Measurements from ENCODE around the gene OR2V2.

Gene OR2V2

DNA sequence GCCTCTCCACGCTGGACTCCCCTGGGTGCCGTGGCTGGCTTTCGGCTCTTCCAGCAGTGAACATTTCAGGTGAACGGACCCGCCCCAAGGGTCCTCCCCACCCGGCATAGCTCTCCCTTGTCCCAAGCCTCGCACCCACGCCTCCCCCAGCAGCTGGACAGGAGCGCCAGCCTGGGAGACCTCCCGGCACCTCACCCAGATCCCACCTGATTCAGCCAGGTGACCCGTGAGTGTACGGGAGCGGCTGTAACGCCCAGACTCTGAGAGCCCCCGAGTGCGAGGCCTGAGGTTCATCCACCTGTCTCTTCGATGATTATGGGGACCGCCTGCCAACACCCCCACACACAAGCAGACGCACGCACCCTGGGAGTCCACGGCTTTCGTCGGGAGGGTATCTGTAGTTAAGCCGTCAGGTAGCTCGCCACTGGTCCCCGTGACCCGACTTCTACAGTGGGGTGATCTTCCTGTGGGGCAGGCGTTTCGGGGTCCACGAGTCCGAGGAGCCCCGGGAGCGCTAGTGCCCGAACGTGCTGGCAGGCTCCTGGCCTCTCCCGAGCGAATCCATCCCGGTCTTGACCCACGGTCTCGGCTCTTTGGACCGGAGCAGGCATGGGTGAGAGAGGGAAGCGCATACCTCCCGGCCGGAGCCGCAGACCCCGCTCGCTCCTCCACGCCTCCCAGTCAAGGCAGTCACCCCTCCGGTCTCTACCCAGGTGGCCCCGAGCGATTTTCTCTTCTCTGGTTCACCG, 42.8 kb downstream of the OR2V2 start:
- in situ Hi-C loops (cut with HindIII; ENCODE audit: low sequenced_read_pairs): no loop called here

DNA sequence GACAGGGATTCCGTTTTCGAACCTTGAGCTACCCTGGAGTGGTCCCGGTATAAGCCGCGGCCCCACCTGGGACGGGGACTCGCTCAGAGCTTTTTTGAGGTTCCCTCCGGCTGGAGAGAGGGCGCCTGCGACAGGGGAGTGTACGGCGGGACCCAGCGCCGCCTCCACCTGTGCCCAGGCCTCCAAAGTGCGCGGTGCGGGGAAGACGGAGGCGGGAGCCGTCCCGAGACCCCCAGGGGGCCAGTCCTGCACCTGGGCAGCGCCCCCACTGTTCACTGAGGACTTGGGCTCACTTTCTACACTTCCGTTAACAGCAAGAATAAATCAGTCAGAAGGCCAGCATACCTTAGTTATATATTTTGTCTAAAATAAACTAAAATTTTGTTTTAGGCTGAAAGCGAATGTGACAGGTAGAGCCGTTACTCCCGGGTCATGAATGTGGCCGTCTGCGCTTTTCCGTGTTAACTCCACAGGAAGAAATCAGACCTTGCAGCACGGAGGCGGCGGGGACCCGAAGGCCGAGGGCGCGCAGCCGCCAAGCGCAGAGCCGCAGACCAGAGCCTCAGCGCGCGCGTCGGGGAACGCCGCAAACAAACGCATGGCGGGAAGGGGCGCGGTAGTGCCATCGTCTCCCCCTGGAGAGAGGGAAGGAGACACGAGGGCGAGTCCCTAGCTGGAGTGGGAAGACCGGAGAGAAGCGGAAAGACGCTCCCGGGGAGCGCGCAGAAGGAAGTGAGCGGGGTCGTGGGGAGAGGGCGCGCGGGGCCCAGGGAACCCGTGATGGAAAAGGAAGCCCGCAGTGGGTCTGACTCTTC, 43.5 kb downstream of the OR2V2 start:
- in situ Hi-C loops (cut with HindIII; ENCODE audit: low sequenced_read_pairs): no loop called here

DNA sequence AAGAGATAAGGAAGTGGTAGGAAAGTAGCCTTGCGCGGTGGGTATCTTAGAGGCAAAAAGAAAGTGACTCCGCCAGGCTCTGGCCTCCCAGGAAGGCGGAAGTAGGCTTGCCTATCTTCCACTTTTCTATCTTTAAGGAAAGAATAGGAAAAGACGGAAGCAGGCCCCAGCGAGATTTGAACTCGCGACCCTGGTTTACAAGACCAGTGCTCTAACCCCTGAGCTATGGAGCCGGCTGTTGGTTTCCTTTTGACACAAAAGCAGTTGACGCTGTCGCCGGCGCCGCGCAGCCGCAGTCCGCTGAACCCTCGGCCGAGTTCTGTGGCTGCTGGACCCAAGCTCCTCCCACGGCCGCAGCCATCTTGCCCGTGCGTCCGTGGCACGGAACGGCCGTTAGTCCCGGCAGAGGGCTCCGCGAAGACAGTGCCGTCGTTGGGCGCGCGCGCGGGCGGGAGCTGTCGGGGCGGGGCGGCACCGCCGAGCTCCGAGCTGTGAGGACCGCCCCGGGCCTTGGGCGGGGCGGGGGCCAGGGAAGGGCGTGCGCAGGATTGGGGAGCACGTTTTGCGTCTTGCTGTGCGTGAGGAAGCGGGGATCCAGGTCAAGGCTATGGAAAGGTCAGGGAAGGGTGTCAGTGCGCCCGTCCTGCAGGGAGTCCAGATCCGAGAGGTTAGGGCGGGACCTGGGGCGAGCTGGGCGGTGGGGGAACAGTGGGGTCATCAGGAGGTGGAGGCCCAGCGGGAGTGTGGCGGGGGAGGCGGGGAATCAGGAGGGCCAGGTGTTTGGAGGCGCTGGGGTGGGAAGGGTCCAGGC, 44.3 kb downstream of the OR2V2 start:
- in situ Hi-C loops (cut with HindIII; ENCODE audit: low sequenced_read_pairs): no loop called here

DNA sequence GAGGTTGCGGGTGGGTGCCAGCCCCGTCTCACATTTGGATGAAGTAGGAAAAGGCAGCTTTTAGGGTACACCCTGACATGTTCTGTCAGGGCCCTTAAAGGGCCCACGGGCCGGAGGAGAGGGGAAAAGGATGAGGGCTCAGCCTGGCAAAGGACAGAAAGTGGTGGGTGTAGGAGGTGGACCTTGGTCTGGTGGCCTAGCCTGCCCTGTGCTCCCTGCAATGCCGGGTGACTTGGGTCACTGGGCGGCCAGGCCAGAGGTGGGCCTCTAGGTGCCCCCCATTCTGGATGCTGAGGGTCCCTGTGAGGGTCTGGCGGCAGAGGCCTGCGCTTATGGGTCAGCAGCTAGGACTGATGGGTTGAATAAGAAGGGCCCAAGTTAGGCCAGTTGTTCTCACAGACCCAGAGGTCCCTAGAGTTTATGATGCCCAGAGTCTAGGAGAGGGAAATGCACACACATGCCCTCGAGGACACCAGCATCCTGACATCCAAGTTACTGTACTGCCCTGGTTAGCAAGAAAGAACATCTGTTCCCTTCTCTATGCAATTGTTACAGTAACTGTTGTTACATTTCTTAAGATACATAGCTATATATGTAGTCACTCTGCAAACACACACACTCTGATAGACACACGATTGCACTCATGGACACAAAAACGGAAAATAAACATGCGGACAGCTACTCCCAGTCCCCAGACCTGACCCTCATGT, 45.1 kb downstream of the OR2V2 start:
- in situ Hi-C loops (cut with HindIII; ENCODE audit: low sequenced_read_pairs): no loop called here

DNA sequence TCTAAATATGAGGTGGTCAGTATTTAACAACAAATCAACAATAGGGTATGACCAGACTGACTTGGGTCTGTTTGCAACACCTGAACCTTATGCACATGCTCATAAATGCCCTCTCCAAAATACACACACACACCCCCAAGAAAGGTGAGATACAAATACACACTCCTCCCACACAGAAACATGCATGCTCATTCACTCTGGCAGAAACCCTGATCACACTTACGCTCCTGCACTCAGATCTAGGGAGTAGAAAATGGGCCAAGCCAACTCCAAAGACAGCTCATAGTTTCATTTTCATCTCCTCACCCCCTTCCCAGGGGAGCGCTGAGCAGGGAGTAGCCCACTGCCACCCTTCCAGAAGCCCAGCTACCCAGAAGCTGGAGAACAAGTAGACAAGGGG, 46.3 kb downstream of the OR2V2 start:
- in situ Hi-C loops (cut with HindIII; ENCODE audit: low sequenced_read_pairs): no loop called here

DNA sequence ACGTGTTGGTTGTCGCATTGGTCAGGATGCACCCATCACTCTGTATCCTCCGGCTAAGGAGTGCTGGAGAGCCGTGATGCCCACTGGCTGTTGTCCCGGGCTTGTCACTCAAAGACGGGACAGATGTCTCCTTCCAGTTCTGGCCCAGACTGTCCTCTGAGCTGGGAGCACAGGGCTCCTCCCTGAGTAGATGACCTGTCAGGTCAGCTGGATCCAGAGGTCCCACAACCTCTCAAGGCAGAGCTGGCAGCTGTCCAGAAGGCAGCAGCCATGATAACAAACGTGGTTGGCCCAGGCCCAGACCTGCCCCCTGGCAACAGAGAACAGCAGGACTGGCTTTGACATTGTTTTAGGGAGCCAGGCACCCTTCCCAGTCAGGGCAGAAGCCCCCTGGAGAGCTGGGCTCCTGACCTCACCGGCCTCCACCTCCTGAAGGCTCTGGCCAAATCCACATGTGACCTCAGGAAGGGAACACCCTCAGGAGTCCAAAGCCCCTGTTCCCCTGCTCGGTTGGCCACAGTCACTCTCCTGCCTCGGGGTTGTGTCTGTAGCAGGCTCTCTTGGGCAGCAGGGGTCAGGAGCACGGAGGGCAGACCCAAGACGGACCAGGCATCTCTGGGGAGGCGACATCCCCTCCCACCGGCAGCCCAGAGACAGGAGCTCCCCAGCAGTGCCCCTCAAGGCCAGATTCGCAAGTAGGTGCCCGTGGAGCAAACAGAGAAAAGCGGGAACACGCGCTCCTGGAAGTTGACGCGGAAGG, 47.3 kb downstream of the OR2V2 start:
- in situ Hi-C loops (cut with HindIII; ENCODE audit: low sequenced_read_pairs): no loop called here

DNA sequence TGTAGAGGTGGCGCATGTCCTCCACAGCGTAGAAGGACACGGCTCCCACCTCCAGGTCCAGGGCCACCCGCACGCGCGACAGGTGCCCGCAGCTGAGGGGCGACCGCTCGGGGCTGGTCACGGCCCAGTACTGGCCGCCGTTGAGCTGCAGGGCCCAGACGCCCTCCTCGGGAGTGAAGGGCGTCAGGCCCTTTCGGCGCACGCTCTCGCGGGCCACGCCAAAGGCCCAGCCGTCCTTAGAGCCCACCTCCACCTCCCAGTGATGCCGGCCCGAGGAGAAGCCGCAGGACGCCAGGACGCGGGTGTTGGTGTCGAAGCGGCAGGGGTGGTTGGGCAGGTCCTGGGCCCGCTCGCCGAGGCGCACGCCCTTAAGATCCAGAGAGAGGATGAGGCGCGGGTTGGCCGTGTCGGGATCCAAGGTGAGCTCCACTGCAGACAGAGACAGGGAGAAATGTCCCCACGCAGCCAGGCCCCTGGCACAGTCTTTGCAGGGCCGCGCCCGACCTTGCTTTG, 47.9 kb downstream of the OR2V2 start:
- in situ Hi-C loops (cut with HindIII; ENCODE audit: low sequenced_read_pairs): no loop called here

DNA sequence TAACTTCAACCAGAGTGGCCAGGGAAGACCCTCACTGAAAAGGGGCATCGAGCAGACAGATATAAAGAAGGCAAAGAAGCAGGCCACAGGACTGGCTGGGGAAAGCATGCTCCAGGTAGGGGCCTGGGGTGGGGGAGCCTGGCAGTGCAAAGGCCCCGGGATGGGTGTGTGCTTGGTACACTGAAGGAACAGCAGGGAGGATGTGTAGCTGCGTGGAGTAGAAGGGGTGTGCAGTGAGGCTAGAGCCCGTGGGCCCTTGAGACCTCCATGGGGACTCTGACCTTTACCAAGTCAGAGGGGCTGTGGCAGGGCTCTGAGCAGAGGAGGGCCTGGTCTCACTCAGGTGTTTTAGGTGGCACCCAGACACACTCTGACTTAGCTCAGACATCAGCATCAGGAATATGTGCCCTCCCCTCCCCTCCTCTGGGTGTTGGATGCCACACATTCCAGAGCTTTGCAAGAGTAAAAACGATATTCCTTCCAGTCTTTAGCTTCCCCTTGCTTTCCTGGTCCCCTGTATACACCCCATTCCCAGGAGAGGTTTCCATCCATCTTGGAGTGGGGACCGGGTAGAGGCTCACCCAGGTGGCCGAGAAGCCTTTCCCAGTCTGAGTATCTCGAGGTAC, 50.1 kb downstream of the OR2V2 start:
- in situ Hi-C loops (cut with HindIII; ENCODE audit: low sequenced_read_pairs): no loop called here

DNA sequence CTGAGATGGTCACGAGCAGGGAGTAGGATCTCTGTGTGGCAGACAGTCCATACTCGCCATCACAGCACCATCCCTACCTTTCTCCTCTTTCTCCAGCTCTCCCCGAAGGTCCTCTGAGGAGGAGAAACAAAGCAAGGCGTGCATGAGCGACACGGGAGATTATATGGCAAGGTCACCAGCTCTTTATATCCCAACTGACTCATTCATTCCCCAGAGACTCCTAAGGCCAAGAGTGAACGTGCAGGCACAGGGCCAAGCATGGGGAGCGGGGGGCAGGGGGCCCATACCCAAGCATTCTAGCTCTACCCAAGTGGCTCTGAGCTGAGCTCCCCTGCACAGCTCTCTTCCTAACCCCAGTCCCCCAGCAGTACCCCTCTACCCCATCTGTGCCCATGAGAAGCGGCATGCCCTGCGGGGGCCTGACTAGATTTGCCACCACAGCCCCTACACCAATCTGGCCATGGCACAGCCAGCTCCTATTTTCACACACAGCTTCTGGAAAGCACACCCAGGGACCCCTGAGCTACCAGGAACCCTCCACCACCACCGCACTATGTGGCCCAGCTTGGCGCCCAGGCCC, 50.8 kb downstream of the OR2V2 start:
- in situ Hi-C loops (cut with HindIII; ENCODE audit: low sequenced_read_pairs): no loop called here

DNA sequence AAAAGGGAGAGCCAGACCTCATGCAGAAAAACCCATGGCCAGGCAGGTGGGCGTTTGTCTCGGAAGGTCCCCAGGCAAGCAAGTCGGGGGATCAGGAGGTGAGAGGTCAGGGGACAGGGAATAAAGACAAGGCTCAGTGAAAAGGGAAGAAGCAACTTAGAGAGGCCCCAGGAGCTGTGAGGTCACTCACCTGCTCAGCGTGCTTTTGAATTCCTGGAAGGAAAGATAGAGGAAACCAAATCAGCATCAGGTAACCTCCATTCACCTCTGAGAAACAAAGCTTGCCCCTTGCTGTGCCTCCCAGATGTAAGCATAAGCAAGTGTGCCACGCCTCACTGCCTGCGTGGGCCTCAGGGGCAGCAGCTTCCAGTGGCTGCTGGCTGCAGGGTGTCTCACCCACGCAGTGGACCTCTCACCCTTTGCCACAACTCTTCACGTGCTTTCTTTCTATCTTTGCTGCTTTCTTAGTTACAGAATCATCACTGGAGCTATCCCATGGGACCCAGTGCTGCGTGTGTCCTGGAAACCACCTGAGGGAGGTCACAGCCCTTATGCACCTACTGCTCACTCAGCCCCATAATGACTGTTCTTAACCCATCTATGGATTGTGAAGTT, 51.6 kb downstream of the OR2V2 start:
- in situ Hi-C loops (cut with HindIII; ENCODE audit: low sequenced_read_pairs): no loop called here

DNA sequence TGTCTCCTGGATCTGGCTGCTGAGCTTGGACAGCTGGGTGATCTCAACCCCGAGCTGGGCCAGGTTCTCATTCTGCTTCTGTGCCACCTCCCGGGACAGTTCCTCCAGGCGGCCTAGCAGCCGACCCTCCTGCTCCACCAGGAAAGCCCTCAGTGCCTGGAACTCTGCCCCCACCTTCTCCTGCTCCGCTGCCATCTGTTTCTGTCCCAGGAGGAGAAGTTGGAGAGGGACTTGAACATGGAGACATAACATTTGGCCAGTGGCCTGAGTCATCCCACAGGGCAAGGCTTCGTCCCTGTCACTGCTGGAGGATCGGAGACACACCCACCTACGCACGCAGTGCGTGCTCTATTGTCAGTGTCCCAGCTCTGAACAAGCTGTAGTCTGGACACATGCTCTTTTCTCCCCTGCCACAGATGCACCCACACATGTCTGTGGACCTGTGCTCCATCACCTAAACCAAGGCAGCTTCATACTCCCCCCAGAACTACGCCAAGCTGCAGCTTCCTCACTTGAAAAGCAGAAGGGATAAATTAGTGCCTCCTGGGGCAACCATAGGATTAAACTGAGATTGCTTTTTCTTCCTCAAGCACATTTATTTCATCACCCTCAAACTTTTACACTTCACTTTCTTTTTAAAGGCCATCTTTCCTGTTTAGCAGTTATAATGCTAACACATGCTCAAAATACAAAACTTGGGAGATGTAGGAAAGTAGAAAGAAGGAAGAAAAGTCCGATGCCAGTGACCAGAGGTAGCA, 52.7 kb downstream of the OR2V2 start:
- in situ Hi-C loops (cut with HindIII; ENCODE audit: low sequenced_read_pairs): no loop called here

DNA sequence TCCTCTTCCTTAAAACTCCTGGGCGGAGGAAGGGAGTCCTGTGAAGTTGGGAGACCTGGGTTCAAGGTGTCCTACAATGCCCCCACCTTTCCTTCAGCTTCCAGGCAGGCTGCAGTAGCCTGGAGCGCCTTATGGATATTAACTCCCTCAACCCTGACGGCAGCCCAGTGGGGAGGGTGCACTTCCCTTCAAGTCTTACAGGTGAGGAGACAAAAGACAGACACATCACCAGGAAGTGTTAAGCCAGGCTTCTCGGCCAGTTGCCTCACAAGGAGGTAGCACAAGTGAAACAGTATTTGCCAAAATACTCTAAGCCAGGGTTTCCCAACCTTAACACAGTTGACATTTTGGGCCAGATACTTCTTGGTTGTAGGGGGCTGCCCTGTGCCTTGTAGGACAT, 53.4 kb downstream of the OR2V2 start:
- in situ Hi-C loops (cut with HindIII; ENCODE audit: low sequenced_read_pairs): no loop called here

DNA sequence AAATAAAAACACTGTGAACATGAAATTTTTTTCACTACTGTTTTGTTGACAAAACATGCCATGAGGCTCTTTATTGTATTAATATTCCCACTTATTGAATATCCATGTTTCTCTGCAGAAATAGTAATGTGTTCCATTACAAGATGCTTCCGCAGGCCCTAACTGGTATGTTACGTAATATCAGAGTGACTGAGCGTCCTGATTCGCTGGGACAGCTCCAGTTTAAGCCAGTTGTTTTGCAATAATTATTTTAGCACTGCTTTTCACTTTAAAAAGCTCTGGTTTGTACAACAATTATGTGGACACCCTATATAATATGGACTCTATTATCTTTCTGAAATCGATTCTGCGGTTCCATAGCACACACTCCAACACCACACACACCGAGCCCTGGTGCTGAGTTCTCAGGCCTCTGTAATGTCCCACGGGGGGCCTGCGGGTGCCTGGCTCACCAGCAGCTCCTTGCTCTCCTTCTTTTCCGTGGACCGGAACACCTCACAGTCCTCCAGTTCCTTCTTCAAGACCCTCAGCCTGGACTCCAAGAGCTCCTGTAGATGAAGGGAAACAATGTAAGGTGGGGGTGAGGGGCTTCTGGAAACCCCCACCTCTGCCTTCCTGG, 55.8 kb downstream of the OR2V2 start:
- in situ Hi-C loops (cut with HindIII; ENCODE audit: low sequenced_read_pairs): no loop called here

DNA sequence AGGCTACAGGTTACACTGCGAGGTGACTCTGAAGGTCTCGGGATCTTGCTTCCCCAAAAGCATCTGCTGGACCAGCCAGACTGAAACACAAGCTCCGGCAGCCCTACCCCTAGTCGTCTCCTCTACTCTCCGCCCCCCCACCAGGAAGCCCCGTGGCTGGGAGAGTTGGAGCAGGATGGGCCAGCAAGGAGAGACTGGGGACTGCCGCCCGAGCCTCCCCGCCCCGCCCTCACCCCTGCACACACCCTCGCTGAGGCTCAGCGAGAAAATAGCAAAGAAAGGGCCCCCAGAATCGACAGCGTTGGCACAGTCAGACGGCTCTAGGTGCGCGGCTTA, 56.4 kb downstream of the OR2V2 start:
- in situ Hi-C loops (cut with HindIII; ENCODE audit: low sequenced_read_pairs): no loop called here

DNA sequence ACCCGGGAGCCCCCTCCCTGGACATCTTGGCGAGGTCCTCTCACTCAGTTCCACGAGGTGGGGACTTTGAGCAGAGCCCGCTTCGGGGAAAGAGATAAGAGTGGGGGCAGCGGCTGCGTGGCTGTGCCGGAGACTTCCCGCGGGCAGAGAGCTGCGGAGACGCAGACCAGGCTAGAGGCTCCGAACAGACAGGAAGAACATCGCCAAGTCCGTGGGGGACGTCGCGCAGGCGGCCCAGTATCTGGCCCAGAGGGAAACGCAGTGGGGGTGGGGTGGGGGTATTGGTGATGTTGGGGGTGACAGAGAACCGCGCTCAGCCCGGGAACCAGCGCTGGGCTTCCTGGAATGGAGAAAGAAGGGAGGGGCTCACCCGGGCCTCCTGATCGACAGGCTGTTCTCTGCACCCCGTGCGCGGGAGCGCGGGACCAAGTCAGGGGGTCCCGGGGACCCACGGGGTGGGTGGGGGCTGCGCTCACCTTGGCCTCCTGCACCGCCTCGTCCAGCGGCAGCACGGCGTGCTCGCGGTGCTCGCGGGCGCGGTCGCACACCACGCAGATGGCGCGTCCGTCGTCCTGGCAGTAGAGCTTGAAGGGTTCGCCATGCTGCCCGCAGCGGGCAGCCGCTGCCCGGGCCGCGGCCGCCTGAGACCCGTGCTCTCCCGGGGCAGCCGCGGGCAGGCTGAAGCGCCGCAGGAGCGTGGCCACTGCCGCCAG, 56.9 kb downstream of the OR2V2 start:
- in situ Hi-C loops (cut with HindIII; ENCODE audit: low sequenced_read_pairs): no loop called here

DNA sequence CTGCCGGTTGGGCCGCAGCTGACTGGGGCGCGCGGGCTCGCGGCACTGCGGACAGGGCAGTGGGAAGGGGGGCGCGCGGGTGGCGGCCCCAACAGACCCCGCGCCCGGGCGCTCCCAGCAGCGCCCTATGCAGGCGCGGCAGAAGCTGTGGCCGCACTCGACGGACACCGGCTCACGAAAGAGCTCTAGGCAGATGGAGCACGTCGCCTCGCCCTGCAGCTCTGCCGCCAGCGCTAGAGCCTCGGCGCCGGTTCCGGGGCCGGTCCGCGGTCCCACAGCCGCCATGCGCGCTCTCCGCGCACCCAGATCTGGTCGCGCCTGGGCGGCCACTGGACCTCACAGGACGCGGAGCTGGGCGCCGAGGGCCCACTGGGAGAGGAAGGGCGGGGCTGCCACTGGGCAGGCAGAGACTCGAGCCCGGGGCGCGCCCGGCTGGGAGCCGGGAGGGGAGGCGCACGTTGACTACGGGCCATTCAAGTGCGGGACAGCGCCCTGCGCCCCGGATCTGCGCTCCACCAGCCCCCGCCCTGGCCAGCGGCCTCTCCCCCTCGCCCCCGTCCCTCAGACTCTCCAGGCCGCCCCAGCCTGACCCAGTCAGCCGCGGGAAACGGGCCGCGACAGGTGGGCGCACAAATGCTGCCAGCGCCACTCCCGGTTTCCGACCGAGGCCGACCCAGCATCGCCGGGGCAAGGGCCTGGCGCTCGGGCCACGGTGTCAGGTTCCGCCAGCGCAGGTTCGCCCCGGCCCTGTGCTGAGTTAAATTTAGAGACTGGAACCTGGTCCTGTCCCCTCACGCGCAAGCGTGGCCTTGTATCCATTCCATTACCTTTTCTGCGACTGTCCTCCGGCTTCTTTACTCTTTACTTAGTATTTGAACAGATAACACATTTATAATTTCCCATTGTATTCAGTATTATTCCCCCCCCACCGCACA, 57.7 kb downstream of the OR2V2 start, which contains the start of gene TRIM7:
Gene TRIM7, minus strand, starts transcription at position 371 of the 935 bp plus-strand sequence. Its CDS starts 86 bp downstream, at position 285.
- in situ Hi-C loops (cut with HindIII; ENCODE audit: low sequenced_read_pairs): no loop called here
